Measurements from ENCODE around the gene TRIM7.

TRIM7 gene

DNA sequence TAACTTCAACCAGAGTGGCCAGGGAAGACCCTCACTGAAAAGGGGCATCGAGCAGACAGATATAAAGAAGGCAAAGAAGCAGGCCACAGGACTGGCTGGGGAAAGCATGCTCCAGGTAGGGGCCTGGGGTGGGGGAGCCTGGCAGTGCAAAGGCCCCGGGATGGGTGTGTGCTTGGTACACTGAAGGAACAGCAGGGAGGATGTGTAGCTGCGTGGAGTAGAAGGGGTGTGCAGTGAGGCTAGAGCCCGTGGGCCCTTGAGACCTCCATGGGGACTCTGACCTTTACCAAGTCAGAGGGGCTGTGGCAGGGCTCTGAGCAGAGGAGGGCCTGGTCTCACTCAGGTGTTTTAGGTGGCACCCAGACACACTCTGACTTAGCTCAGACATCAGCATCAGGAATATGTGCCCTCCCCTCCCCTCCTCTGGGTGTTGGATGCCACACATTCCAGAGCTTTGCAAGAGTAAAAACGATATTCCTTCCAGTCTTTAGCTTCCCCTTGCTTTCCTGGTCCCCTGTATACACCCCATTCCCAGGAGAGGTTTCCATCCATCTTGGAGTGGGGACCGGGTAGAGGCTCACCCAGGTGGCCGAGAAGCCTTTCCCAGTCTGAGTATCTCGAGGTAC, 7.6 kb downstream of the TRIM7 start:
- DNase-seq (ENCODE audit: low read depth, low spot score): no peak
- H3K27ac ChIP-seq: no peak overlapping the region

DNA sequence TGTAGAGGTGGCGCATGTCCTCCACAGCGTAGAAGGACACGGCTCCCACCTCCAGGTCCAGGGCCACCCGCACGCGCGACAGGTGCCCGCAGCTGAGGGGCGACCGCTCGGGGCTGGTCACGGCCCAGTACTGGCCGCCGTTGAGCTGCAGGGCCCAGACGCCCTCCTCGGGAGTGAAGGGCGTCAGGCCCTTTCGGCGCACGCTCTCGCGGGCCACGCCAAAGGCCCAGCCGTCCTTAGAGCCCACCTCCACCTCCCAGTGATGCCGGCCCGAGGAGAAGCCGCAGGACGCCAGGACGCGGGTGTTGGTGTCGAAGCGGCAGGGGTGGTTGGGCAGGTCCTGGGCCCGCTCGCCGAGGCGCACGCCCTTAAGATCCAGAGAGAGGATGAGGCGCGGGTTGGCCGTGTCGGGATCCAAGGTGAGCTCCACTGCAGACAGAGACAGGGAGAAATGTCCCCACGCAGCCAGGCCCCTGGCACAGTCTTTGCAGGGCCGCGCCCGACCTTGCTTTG, 9.7 kb downstream of the TRIM7 start:
- DNase-seq (ENCODE audit: low read depth, low spot score): no peak
- H3K27ac ChIP-seq: no peak overlapping the region

DNA sequence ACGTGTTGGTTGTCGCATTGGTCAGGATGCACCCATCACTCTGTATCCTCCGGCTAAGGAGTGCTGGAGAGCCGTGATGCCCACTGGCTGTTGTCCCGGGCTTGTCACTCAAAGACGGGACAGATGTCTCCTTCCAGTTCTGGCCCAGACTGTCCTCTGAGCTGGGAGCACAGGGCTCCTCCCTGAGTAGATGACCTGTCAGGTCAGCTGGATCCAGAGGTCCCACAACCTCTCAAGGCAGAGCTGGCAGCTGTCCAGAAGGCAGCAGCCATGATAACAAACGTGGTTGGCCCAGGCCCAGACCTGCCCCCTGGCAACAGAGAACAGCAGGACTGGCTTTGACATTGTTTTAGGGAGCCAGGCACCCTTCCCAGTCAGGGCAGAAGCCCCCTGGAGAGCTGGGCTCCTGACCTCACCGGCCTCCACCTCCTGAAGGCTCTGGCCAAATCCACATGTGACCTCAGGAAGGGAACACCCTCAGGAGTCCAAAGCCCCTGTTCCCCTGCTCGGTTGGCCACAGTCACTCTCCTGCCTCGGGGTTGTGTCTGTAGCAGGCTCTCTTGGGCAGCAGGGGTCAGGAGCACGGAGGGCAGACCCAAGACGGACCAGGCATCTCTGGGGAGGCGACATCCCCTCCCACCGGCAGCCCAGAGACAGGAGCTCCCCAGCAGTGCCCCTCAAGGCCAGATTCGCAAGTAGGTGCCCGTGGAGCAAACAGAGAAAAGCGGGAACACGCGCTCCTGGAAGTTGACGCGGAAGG, 10.3 kb downstream of the TRIM7 start:
- no peak overlapping the region for H3K27ac ChIP-seq
- DNase-seq (ENCODE audit: low read depth, low spot score): no peak

DNA sequence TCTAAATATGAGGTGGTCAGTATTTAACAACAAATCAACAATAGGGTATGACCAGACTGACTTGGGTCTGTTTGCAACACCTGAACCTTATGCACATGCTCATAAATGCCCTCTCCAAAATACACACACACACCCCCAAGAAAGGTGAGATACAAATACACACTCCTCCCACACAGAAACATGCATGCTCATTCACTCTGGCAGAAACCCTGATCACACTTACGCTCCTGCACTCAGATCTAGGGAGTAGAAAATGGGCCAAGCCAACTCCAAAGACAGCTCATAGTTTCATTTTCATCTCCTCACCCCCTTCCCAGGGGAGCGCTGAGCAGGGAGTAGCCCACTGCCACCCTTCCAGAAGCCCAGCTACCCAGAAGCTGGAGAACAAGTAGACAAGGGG, 11.3 kb downstream of the TRIM7 start:
- H3K27ac ChIP-seq: no peak overlapping the region
- no peak for DNase-seq (ENCODE audit: low read depth, low spot score)

DNA sequence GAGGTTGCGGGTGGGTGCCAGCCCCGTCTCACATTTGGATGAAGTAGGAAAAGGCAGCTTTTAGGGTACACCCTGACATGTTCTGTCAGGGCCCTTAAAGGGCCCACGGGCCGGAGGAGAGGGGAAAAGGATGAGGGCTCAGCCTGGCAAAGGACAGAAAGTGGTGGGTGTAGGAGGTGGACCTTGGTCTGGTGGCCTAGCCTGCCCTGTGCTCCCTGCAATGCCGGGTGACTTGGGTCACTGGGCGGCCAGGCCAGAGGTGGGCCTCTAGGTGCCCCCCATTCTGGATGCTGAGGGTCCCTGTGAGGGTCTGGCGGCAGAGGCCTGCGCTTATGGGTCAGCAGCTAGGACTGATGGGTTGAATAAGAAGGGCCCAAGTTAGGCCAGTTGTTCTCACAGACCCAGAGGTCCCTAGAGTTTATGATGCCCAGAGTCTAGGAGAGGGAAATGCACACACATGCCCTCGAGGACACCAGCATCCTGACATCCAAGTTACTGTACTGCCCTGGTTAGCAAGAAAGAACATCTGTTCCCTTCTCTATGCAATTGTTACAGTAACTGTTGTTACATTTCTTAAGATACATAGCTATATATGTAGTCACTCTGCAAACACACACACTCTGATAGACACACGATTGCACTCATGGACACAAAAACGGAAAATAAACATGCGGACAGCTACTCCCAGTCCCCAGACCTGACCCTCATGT, 12.5 kb downstream of the TRIM7 start:
- no peak for DNase-seq (ENCODE audit: low read depth, low spot score)
- peak overlapping the region; percentile 66 for H3K27ac ChIP-seq

DNA sequence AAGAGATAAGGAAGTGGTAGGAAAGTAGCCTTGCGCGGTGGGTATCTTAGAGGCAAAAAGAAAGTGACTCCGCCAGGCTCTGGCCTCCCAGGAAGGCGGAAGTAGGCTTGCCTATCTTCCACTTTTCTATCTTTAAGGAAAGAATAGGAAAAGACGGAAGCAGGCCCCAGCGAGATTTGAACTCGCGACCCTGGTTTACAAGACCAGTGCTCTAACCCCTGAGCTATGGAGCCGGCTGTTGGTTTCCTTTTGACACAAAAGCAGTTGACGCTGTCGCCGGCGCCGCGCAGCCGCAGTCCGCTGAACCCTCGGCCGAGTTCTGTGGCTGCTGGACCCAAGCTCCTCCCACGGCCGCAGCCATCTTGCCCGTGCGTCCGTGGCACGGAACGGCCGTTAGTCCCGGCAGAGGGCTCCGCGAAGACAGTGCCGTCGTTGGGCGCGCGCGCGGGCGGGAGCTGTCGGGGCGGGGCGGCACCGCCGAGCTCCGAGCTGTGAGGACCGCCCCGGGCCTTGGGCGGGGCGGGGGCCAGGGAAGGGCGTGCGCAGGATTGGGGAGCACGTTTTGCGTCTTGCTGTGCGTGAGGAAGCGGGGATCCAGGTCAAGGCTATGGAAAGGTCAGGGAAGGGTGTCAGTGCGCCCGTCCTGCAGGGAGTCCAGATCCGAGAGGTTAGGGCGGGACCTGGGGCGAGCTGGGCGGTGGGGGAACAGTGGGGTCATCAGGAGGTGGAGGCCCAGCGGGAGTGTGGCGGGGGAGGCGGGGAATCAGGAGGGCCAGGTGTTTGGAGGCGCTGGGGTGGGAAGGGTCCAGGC, 13.3 kb downstream of the TRIM7 start:
- peak overlapping the region; percentile 66 for H3K27ac ChIP-seq
- DNase-seq (ENCODE audit: low read depth, low spot score): no peak

DNA sequence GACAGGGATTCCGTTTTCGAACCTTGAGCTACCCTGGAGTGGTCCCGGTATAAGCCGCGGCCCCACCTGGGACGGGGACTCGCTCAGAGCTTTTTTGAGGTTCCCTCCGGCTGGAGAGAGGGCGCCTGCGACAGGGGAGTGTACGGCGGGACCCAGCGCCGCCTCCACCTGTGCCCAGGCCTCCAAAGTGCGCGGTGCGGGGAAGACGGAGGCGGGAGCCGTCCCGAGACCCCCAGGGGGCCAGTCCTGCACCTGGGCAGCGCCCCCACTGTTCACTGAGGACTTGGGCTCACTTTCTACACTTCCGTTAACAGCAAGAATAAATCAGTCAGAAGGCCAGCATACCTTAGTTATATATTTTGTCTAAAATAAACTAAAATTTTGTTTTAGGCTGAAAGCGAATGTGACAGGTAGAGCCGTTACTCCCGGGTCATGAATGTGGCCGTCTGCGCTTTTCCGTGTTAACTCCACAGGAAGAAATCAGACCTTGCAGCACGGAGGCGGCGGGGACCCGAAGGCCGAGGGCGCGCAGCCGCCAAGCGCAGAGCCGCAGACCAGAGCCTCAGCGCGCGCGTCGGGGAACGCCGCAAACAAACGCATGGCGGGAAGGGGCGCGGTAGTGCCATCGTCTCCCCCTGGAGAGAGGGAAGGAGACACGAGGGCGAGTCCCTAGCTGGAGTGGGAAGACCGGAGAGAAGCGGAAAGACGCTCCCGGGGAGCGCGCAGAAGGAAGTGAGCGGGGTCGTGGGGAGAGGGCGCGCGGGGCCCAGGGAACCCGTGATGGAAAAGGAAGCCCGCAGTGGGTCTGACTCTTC, 14.1 kb downstream of the TRIM7 start:
- DNase-seq (ENCODE audit: low read depth, low spot score): no peak
- peak overlapping the region; percentile 66 for H3K27ac ChIP-seq

DNA sequence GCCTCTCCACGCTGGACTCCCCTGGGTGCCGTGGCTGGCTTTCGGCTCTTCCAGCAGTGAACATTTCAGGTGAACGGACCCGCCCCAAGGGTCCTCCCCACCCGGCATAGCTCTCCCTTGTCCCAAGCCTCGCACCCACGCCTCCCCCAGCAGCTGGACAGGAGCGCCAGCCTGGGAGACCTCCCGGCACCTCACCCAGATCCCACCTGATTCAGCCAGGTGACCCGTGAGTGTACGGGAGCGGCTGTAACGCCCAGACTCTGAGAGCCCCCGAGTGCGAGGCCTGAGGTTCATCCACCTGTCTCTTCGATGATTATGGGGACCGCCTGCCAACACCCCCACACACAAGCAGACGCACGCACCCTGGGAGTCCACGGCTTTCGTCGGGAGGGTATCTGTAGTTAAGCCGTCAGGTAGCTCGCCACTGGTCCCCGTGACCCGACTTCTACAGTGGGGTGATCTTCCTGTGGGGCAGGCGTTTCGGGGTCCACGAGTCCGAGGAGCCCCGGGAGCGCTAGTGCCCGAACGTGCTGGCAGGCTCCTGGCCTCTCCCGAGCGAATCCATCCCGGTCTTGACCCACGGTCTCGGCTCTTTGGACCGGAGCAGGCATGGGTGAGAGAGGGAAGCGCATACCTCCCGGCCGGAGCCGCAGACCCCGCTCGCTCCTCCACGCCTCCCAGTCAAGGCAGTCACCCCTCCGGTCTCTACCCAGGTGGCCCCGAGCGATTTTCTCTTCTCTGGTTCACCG, 14.9 kb downstream of the TRIM7 start:
- H3K27ac ChIP-seq: no peak overlapping the region
- no peak for DNase-seq (ENCODE audit: low read depth, low spot score)

DNA sequence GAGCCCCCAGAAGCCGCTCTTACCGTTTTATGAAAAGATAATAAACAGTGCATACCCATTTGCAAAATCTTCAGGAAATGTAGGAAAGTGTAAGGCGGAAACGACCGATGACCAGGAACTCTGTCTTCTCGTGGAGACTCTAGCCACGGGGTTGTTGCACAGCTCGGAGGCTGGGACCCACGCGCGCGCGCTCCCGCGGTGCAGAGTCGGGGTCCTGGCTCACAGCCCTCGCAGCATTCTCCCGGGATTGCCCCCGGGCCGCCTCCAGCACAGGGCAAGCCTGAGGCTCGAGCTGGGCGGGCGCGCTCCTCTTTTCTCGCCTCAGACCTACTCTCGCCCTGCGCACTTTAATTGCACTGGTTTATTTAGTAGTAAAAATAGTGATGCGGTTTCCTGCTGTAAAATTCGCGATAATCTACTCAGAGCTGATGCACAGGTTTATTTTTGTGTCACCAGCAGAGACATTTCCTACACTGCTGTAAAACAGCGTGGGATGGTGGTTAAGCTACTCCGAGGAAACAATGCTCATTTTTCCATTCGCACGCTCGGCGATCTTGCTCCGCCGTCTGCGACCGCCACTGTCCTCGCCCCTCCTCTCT, 15.5 kb downstream of the TRIM7 start:
- no peak for DNase-seq (ENCODE audit: low read depth, low spot score)
- H3K27ac ChIP-seq: peak overlapping the region; percentile 65

DNA sequence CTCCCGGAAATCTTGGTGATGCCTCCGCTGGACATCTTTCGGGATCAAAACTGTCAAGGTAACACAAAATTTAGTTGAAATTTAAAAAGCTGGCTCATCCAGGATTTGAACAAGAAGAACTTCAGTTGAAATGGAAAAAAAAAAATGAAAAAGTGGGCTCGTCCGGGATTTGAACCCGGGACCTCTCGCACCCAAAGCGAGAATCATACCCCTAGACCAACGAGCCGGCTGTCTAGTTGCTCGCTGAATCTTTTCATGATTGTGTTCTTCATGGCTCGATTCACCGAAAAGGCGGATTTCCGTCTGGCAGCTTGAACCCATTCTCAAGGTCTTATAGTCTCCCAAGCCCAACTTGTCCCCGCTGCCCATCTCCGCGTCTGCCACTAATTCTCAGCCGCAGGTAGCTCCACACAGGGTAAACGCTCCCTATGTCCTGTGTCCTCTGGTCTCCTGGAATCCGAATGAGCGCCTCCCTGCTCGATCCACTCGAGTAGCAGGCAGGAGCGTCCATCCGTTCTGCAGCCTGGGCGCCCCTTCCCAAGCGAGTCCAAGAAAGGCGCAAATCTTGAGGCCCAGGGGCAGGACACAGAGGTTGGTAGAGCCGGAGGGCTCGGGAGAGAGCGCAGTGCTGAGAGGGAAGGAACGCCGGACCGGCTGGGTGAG, 16.2 kb downstream of the TRIM7 start:
- DNase-seq (ENCODE audit: low read depth, low spot score): no peak
- H3K27ac ChIP-seq: peak overlapping the region; percentile 65

DNA sequence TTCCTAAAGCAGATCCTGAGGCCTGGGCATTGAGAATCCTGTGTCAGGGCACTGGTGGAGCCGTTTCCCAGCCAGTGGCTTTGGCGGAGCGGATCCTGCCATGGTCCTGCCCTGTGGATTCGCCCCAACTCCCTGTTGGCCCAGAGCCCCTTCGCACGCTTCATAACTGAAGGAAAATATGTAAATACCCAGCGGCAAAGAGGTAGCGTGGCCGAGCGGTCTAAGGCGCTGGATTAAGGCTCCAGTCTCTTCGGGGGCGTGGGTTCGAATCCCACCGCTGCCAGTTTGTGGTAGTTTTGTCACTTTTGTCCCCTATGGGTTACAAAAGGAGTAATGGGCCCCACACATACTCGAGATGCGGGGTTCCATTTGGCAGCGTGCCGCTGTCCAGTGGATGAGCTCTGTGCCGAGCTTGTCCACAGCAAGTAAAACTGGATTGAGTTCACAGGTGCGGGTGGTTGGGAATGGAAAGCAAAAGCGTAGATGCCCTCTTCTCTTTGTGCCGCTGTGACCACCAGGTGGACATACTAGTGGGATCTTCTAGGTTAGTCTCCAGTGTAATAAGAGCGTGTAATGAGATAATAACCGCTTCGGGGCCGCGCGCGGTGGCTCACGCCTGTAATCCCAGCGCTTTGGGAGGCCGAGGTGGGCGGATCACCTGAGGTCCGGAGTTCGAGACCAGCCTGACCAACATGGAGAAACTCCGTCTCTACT, 17.3 kb downstream of the TRIM7 start:
- peak overlapping the region; percentile 65 for H3K27ac ChIP-seq
- no peak for DNase-seq (ENCODE audit: low read depth, low spot score)

DNA sequence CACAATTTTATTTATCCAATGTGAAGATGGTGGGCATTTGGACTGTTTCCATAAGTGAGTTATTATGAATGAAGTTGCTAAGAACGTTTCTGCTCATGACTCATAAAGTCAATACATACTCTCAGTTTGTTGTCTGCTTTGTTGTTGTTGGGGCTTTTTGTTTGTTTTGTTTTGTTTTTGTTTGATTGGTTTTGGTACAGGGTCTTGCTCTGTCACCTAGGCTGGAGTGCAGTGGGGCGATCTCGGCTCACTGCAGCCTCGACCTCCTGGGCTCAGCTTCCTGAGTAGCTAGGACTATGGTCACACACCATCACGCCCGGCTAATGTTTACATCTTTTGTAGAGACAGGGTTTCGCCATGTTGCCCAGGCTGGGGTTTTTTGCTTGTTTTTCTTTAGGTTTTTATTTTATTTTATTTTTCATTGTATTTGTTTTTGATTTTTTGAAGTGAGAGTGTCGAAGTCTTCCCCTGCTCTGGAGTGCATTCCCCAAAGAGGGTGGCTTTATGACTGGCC, 18.0 kb downstream of the TRIM7 start:
- DNase-seq (ENCODE audit: low read depth, low spot score): no peak
- no peak overlapping the region for H3K27ac ChIP-seq

DNA sequence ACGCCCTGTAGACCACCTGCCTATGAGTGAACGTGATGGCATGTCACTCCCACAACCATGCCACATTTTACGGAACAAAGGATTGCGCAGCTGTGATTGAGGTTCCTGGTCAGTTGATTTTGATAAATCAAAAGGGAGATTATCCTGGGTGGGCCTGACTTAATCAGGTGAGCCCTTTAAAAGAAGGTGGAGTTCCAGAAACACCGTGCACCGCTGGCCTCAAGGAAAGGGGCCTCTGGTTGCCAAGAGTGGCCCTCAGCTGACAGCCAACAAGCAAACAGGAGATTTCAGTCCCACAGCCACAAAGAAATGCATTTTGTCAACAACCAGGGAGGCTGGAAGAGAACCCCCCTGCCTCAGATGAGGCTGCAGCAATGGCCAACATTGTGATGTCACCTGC, 19.0 kb downstream of the TRIM7 start:
- no peak for DNase-seq (ENCODE audit: low read depth, low spot score)
- H3K27ac ChIP-seq: no peak overlapping the region

DNA sequence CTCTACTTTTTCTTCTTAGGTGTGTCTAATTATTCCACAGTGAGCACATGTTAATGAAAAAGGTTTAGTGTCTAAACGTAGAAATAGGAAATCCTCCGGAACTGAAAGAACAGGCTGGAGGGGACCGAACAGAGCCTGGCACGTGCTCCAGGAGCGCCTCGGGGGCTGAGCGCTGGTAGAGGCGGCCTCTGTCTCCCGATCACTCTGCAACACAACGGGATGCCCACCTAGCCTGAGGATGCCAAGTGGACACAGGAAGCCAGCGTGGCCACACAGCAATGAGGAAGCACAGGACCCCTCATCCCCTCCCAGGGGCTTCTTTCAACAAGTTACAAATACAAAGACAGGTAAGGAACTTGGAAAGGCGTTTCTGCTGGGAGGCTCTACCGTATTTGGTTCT, 19.4 kb downstream of the TRIM7 start:
- no peak for DNase-seq (ENCODE audit: low read depth, low spot score)
- no peak overlapping the region for H3K27ac ChIP-seq

DNA sequence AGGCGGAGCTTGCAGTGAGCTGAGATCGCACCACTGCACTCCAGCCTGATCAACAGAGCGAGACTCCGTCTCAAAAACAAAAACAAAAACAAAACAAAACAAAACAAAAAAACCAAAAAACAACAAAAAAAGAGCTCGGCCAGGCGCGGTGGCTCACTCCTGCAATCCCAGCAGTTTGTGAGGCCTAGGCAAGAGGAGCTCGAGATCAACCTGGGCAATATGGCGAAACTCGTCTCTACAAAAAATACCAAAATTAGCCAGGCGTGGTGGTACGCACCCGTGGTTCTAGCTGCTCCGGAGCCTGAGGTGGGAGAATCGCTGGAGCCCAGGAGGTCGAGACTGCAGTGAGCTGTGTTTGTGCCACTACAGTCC, 20.2 kb downstream of the TRIM7 start:
- no peak for DNase-seq (ENCODE audit: low read depth, low spot score)
- H3K27ac ChIP-seq: peak overlapping the region; percentile 39

DNA sequence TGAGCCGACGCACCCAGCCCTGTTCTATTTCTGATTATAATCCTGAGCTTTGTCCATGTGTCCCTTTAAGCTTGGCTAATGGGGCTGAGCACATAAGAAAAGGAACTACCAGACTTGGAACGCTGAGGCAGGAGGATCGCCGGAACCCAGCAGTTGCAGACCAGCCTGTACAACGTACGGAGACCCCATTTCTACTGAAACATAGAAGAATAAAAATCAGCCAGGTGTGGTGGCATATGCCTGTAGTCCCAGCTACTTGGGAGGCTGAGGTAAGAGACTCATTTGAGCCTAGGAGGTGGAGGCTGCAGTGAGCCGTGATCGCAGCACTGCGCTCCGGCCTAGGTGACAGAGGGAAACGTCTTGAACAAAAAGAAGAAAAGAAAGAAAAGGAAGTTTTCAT, 22.3 kb downstream of the TRIM7 start:
- no peak overlapping the region for H3K27ac ChIP-seq
- DNase-seq (ENCODE audit: low read depth, low spot score): no peak

Data from epithelial cell of prostate (primary cell).